Thoracic aorta (tissue), 2 donors: Measurements from ENCODE around the gene PAK5. TPM values are rescaled to one million over a fixed set of nuclear protein-coding genes. Genes with fewer than 3 reads are reported as not detected.

Experiments
- ATAC-seq: fragments of 150-250 bp; one replicate; pipeline ENCODE4 v1.8.0; 2017; ENCODE audit warnings: low read depth; ENCODE audit not compliant: insufficient number of reproducible peaks, low FRiP score
- DNase-seq: peaks from one replicate; pipeline ENCODE4 v3.0.0-alpha.2; 2020; ENCODE audit warnings: low spot score
- H3K27ac ChIP-seq, 2 donors: fragments of 200-600 bp; sonication (generic); 1 replicate in 1 of 2; 2 replicates in 1 of 2; pipeline ENCODE4 v1.5.1; 2016; ENCODE audit warnings: mild to moderate bottlenecking in 2 of 2, moderate library complexity in 2 of 2
- H3K27me3 ChIP-seq: fragments of 200-600 bp; sonication (generic); replicated peaks from 2 replicates; pipeline ENCODE4 v1.6.0; 2016; ENCODE audit warnings: mild to moderate bottlenecking; ENCODE audit not compliant: insufficient read depth
- H3K36me3 ChIP-seq: fragments of 200-600 bp; sonication (generic); one replicate; pipeline ENCODE4 v1.5.1; 2016
- H3K4me1 ChIP-seq, 2 donors: fragments of 200-600 bp; sonication (generic); 1 replicate in 1 of 2; 2 replicates in 1 of 2; pipeline versions ENCODE4 v1.5.1 to v1.6.0; 2016; ENCODE audit warnings: low read depth in 2 of 2, mild to moderate bottlenecking in 1 of 2; ENCODE audit not compliant: control insufficient read depth in 1 of 2
- H3K4me3 ChIP-seq: fragments of 200-600 bp; sonication (generic); 2 replicates; pipeline ENCODE4 v1.5.1; 2016; ENCODE audit warnings: mild to moderate bottlenecking
- H3K9me3 ChIP-seq: fragments of 200-600 bp; sonication (generic); 2 replicates; pipeline ENCODE4 v1.5.1; 2016
- CTCF ChIP-seq: fragments of 200-600 bp; sonication (generic); IDR thresholded peaks from one replicate; pipeline ENCODE4 v1.5.1; 2019; ENCODE audit warnings: antibody characterized with exemption
- total RNA-seq, 2 donors: library from RNA; depleted of rRNA; stranded (reverse); fragments of >200 nt; gene quantifications; one replicate each; pipeline versions ENCODE4 v1.1.0 to v1.2.3, GENCODE V29; 2016

The PAK5 gene
- total RNA-seq, 2 donors from 2014 or later: not detected

- DNase-seq (no peak), ATAC-seq (no peak)
- Histone ChIP-seq H3K27ac (no peak overlapping the region), H3K36me3 (no peaks in the 10 kb centered on the region), H3K4me3 (peak overlapping the region; percentile 68), H3K4me1 (peaks cover 0 to 4% of the 10 kb centered on the region in 2 donors), H3K27me3 (no peaks in the 10 kb centered on the region), H3K9me3 (no peaks in the 10 kb centered on the region)
- no peak for TF ChIP-seq CTCF
Measured at GRCh38 chr20:9838035-9838377, 870 bp downstream of the PAK5 start.

DNA sequence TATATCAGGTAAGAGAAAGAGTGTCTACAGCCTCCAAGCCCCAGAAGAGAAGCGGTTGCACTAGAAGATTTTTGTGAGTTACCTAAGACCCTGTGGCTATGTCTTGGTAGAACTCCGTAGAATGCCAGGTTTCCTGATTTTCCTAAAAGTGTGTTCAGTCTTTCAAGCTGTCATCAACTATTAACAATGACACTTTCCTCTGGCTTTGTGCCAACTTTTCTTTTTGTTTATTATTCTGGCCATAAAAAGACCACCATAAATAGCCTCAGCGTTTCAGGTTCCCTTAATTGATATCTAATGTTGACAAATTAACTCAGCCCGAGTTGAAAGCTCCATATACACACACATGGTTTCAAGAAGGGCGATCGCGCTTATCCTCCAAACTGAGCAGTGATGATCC is 1.2 kb downstream of the PAK5 start:
- Histone ChIP-seq H3K9me3 (no peaks in the 10 kb centered on the region), H3K4me3 (peak overlapping the region; percentile 68), H3K27ac (no peak overlapping the region), H3K4me1 (peaks cover 0 to 4% of the 10 kb centered on the region in 2 donors), H3K27me3 (no peaks in the 10 kb centered on the region), H3K36me3 (no peaks in the 10 kb centered on the region)
- no peak for TF ChIP-seq CTCF
- DNase-seq: no peak
- ATAC-seq: no peak

GRCh38 chr20:9835302-9835701 is 3.6 kb downstream of the PAK5 start:
- DNase-seq (no peak), ATAC-seq (no peak)
- Histone ChIP-seq H3K4me1 (peaks cover 0 to 4% of the 10 kb centered on the region in 2 donors), H3K36me3 (no peaks in the 10 kb centered on the region), H3K9me3 (no peaks in the 10 kb centered on the region), H3K27me3 (no peaks in the 10 kb centered on the region), H3K4me3 (no peak overlapping the region), H3K27ac (no peak overlapping the region)
- TF ChIP-seq CTCF: no peak

DNA sequence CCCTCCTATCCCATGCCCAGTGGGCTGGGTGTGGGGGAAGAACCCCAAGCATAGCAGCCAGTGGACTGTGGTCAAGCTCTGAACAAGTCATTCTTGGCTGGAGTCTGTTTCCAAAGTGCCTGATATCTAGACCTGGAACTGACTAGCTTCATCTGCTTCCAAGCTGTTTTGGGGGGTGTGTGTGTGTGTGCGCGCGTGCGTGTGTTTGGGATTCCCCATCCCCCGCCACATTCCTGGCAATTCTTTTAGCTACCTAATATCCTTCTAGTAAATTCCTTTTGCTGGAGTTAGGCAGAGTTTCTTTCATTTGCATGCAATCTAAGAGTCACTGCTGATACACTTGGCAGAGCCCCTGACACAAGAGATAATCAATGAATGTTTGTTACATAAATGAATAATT is 7.8 kb downstream of the PAK5 start:
- ATAC-seq: no peak

GRCh38 chr20:9829835-9830234 is 9.0 kb downstream of the PAK5 start:
- no peak for DNase-seq
- ATAC-seq: no peak
- no peak overlapping the region for H3K27ac ChIP-seq

More for the DNA sequence above, 7.8 kb downstream of the PAK5 start:
- H3K27me3 ChIP-seq: no peaks in the 10 kb centered on the region
- DNase-seq: no peak
- no peaks in the 10 kb centered on the region for H3K4me1 ChIP-seq
- H3K36me3 ChIP-seq: no peaks in the 10 kb centered on the region
- TF ChIP-seq CTCF: no peak
- no peak overlapping the region for H3K4me3 ChIP-seq
- H3K27ac ChIP-seq: no peak overlapping the region
- no peaks in the 10 kb centered on the region for H3K9me3 ChIP-seq

More at GRCh38 chr20:9829835-9830234, 9.0 kb downstream of the PAK5 start:
- H3K36me3 ChIP-seq: no peaks in the 10 kb centered on the region
- H3K4me3 ChIP-seq: no peak overlapping the region
- H3K4me1 ChIP-seq: no peaks in the 10 kb centered on the region
- TF ChIP-seq CTCF: no peak
- no peaks in the 10 kb centered on the region for H3K9me3 ChIP-seq
- H3K27me3 ChIP-seq: no peaks in the 10 kb centered on the region
